Ovary (tissue), 9 donors: Measurements from ENCODE around the gene CNIH2. TPM values are rescaled to one million over a fixed set of nuclear protein-coding genes. Genes with fewer than 3 reads are reported as not detected.

Experiments
- DNase-seq, 5 donors: peaks; one replicate each; pipeline ENCODE4 v3.0.0-alpha.2; 2019 to 2020
- H3K27ac ChIP-seq, 2 donors: fragments of 200-600 bp; one replicate each; pipeline versions ENCODE4 v1.5.1 to v1.8.0; 2019 to 2022
- H3K27me3 ChIP-seq: fragments of 200-600 bp; one replicate; pipeline ENCODE4 v1.8.0; 2022
- H3K36me3 ChIP-seq: fragments of 200-600 bp; sonication (generic); one replicate; pipeline ENCODE4 v1.5.1; 2019
- H3K4me1 ChIP-seq: one replicate; pipeline ENCODE4 v1.8.1; 2013; ENCODE audit warnings: mild to moderate bottlenecking, moderate library complexity; ENCODE audit not compliant: insufficient read depth
- H3K4me3 ChIP-seq: fragments of 200-600 bp; sonication (generic); one replicate; pipeline ENCODE4 v1.5.1; 2017
- H3K9me3 ChIP-seq, 2 donors: fragments of 200-600 bp in 1 of 2; sonication (generic) in 1 of 2; one replicate each; pipeline versions ENCODE4 v1.5.1 to v1.8.1; 2013 to 2019; ENCODE audit warnings: mild to moderate bottlenecking in 1 of 2, moderate library complexity in 1 of 2
- EP300 ChIP-seq: sonication (generic); formaldehyde crosslinking; IDR thresholded peaks from one replicate; pipeline ENCODE4 v1.6.1; 2017; ENCODE audit warnings: antibody characterized with exemption
- POLR2A ChIP-seq: fragments of 450-650 bp; IDR thresholded peaks from one replicate; pipeline ENCODE4 v1.6.1; 2017; ENCODE audit warnings: antibody characterized with exemption, mild to moderate bottlenecking, moderate library complexity
- WGBS, 3 donors: extraction: QIAGEN DNeasy Blood & Tissue Kit in 1 of 3; methylation state at CpG; one replicate each; pipeline versions ENCODE4 v1.1.5 to v1.1.7; 2013 to 2017; 5-methylcytosine and 5-hydroxymethylcytosine counted together
- intact Hi-C, 4 donors: fragments of 100-400 bp; cut with DNase I; formaldehyde crosslinking; loops; one replicate each; pipeline versions ENCODE4 v1.11.0 to v1.15.1; 2022 to 2023
- polyA plus RNA-seq, 2 donors: library from polyadenylated mRNA; stranded (reverse); fragments of 200-250 nt in 1 of 2; fragments of 350-450 nt in 1 of 2; fragmentation: Illumina TruSeq in 1 of 2; extraction: RNeasy Lipid Tissue Mini Kit (QIAGEN cat#74804) in 1 of 2; gene quantifications; one replicate each; pipeline ENCODE4 v1.2.3, GENCODE V29; 2013 to 2014
- total RNA-seq, 7 donors: library from RNA; depleted of rRNA in 2 of 7; stranded (reverse); fragments of >200 nt in 2 of 7; fragmentation: NEBNext Ultra II Directional in 3 of 7; extraction: Animal tissue kit (Norgen Biotek cat#: 25700) in 3 of 7; gene quantifications; one replicate each; pipeline versions ENCODE4 v1.1.0 to v1.2.4, GENCODE V29; 2016 to 2023
- TF ChIP-seq, protein P1 (sequence below), 3 donors: fragments of 450-650 bp in 2 of 3; fragments of 200-600 bp in 1 of 3; IDR thresholded peaks; one replicate each; pipeline versions ENCODE4 v1.5.1 to v1.8.0; 2016 to 2022; ENCODE audit warnings: antibody characterized with exemption in 3 of 3, mild to moderate bottlenecking in 1 of 3
- donor health status: DM: no; HTN: no; CAD: no; lungs with moderate emphysema.
- donor health status: DM: no; HTN: no; CAD: no.
- donor health status: Bipolar disorder and iron deficiency.
- donor health status: DM: yes; HTN: yes; CAD: no.
- donor health status: DM: no; HTN: no; CAD: no.
- donor health status: DM: yes; HTN: yes; CAD: no.

CNIH2 gene
- total and polyA plus RNA-seq, 9 donors: 0.33 to 2.5 (median 0.65) TPM; not detected in 1

DNA sequence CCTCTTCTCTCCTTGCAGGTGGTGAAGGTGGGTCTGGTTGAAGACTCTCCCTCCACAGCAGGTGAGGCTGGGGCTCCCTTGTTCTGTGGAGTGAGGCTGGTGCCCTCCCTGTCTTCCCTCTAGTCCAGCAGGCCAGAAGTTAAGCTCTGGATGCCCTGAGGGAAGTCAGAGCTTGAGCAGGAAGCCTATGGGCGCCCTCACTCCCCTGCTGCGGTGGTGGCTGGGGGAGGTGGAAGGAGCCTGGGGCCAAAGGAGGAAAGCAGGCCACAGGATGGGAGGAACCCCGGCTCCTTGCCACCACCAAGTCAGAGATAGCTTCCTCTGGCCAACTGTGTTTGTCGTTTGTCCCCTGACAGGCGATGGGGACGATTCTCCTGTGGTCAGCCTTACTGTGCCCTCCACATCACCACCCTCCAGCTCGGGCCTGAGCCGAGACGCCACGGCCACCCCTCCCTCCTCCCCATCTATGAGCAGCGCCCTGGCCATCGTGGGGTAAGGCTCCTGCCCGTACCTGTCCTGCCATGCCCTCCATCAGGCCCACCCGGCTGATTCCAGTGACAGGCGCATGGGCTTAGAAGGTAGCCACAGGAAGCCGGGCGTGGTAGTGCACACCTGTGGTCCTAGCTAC lies 39.1 kb upstream of the CNIH2 start:
- Histone ChIP-seq H3K4me1 (no peaks in the 10 kb centered on the region), H3K4me3 (no peak overlapping the region), H3K27me3 (no peaks in the 10 kb centered on the region), H3K27ac (no peak overlapping the region), H3K9me3 (no peaks in the 10 kb centered on the region), H3K36me3 (no peaks in the 10 kb centered on the region)
- DNase-seq: no peak
- intact Hi-C loops: loop anchor here in 1 of 4 donors (5.0 kb wide), 1 partner anchor 608 kb away; no protein-coding TSS in a partner anchor
- TF ChIP-seq POLR2A (no peak), EP300 (no peak)
- TF ChIP-seq, protein P1, sequence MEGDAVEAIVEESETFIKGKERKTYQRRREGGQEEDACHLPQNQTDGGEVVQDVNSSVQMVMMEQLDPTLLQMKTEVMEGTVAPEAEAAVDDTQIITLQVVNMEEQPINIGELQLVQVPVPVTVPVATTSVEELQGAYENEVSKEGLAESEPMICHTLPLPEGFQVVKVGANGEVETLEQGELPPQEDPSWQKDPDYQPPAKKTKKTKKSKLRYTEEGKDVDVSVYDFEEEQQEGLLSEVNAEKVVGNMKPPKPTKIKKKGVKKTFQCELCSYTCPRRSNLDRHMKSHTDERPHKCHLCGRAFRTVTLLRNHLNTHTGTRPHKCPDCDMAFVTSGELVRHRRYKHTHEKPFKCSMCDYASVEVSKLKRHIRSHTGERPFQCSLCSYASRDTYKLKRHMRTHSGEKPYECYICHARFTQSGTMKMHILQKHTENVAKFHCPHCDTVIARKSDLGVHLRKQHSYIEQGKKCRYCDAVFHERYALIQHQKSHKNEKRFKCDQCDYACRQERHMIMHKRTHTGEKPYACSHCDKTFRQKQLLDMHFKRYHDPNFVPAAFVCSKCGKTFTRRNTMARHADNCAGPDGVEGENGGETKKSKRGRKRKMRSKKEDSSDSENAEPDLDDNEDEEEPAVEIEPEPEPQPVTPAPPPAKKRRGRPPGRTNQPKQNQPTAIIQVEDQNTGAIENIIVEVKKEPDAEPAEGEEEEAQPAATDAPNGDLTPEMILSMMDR (IDR thresholded peaks at IDR 0.05): no peak
- 92 to 93% (median 92%) methylated on average over 16 to 17 of the region's 17 CpGs for WGBS, 3 donors

DNA sequence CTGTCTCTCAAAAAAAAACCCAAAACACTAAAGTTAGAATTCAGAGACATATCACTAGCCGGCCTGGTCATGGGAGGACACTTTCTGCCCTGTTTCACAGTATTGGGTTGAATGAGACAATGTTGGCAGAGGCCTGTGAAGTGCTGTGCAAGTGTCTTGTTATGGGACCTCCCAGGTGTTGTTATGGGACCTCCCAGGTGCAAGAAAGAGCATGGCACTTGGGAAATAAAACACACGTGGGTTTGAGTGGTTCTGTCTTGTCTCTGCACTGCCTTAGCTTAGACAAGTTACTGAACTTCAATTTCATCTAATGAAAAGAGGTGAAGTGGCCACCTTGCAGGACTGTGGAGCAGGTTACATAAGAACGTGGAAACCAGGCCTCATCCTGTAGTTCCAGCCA lies 38.5 kb upstream of the CNIH2 start:
- Histone ChIP-seq H3K27ac (no peak overlapping the region), H3K4me3 (no peak overlapping the region), H3K27me3 (no peaks in the 10 kb centered on the region), H3K9me3 (no peaks in the 10 kb centered on the region), H3K4me1 (no peaks in the 10 kb centered on the region), H3K36me3 (no peaks in the 10 kb centered on the region)
- 69 to 77% (median 74%) methylated on average over 3 of the region's 3 CpGs for WGBS, 3 donors
- DNase-seq: no peak
- TF ChIP-seq, protein P1 (IDR thresholded peaks at IDR 0.05): no peak
- no peak for TF ChIP-seq POLR2A
- no peak for TF ChIP-seq EP300
- intact Hi-C loops: loop anchor here in 1 of 4 donors (5.0 kb wide), 1 partner anchor 608 kb away; no protein-coding TSS in a partner anchor

DNA sequence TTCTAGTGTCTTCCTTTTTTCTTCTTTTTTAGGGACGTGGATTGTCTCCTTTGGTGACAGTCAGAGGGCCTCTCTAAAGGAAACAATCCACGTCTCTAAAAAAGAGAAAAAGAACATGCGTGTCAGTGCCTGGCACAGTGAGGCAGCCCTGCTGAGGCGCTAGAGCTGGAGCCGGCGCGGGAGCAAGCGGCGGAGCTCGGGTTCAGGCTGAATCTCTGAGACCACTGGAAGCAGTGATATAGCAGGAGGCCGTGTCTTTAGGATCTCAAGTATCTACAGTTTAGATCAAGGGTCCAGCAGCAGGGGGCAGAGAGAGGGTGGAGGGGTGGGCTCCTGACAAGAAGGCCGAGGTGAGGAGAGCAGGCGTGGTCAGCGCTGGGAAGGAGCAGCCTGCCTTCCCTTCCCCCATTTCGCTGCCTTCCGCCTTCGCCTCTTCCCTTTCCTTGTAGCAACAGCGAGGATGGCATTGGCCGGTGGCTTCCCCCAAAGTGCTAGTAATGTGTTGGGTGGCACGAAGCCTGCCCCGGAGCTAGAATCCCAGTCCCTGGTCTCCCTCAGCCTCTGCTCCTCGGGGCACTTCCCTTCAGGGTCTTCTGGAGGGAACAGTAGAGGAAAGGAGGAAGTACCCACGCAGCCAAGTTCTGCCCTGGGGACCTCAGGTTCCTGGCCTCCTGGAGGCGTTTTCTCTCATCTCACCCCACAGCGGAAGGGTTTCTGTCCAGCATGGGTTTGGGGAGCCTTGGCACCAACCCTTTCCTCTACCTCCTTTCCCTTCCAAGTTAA lies 37.8 kb upstream of the CNIH2 start:
- intact Hi-C loops: loop anchor here in 1 of 4 donors (5.0 kb wide), 1 partner anchor 607 kb away; no protein-coding TSS in a partner anchor

DNA sequence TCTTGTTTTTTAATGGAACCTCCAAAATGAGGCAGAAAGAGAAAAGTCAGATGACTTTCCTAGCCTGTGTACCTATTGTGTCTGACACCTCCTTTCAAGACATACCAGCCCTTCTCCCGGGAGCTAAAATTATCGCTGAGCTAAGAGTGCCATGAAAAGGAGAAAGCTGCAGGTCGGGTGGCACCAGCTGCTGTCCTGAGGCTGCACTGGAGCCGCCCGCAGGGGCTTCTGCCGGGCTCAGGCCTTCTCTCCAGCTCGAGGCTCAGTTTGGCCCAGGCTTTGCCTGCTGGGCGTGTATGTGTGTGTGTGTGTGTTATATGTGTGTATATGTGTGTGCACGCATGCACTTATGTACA lies 37.2 kb upstream of the CNIH2 start:
- H3K4me1 ChIP-seq: no peaks in the 10 kb centered on the region
- no peak for DNase-seq
- H3K9me3 ChIP-seq: no peaks in the 10 kb centered on the region
- H3K36me3 ChIP-seq: no peaks in the 10 kb centered on the region
- no peaks in the 10 kb centered on the region for H3K27me3 ChIP-seq
- no peak overlapping the region for H3K27ac ChIP-seq
- no peak for TF ChIP-seq POLR2A
- TF ChIP-seq EP300: no peak
- TF ChIP-seq, protein P1 (IDR thresholded peaks at IDR 0.05): no peak
- WGBS, 3 donors: 87 to 90% (median 88%) methylated on average over 9 of the region's 9 CpGs
- intact Hi-C loops: no loop called here
- no peak overlapping the region for H3K4me3 ChIP-seq

More for the DNA sequence above, 37.8 kb upstream of the CNIH2 start:
- no peak for DNase-seq
- Histone ChIP-seq H3K4me3 (no peak overlapping the region), H3K9me3 (no peaks in the 10 kb centered on the region), H3K4me1 (no peaks in the 10 kb centered on the region), H3K27me3 (no peaks in the 10 kb centered on the region), H3K36me3 (no peaks in the 10 kb centered on the region), H3K27ac (no peak overlapping the region)
- 85 to 92% (median 89%) methylated on average over 25 of the region's 25 CpGs for WGBS, 3 donors
- TF ChIP-seq, protein P1 (IDR thresholded peaks at IDR 0.05): no peak
- TF ChIP-seq EP300: no peak
- no peak for TF ChIP-seq POLR2A
